GM19397 (cell line): Measurements from ENCODE around the gene SLC20A1.
"Not testable (repeated sequence)": the region's sequence is repeated elsewhere in the genome, so short reads cannot be mapped to it uniquely, and the experiment has no call there.

Experiments used
- ATAC-seq: cut with Tn5 transposase; IDR thresholded peaks from one replicate; pipeline ENCODE4 v1.9.1; 2021; ENCODE audit warnings: mild to moderate bottlenecking, moderate library complexity; ENCODE audit not compliant: unreplicated experiment

The SLC20A1 gene, protein sequence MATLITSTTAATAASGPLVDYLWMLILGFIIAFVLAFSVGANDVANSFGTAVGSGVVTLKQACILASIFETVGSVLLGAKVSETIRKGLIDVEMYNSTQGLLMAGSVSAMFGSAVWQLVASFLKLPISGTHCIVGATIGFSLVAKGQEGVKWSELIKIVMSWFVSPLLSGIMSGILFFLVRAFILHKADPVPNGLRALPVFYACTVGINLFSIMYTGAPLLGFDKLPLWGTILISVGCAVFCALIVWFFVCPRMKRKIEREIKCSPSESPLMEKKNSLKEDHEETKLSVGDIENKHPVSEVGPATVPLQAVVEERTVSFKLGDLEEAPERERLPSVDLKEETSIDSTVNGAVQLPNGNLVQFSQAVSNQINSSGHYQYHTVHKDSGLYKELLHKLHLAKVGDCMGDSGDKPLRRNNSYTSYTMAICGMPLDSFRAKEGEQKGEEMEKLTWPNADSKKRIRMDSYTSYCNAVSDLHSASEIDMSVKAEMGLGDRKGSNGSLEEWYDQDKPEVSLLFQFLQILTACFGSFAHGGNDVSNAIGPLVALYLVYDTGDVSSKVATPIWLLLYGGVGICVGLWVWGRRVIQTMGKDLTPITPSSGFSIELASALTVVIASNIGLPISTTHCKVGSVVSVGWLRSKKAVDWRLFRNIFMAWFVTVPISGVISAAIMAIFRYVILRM

DNA sequence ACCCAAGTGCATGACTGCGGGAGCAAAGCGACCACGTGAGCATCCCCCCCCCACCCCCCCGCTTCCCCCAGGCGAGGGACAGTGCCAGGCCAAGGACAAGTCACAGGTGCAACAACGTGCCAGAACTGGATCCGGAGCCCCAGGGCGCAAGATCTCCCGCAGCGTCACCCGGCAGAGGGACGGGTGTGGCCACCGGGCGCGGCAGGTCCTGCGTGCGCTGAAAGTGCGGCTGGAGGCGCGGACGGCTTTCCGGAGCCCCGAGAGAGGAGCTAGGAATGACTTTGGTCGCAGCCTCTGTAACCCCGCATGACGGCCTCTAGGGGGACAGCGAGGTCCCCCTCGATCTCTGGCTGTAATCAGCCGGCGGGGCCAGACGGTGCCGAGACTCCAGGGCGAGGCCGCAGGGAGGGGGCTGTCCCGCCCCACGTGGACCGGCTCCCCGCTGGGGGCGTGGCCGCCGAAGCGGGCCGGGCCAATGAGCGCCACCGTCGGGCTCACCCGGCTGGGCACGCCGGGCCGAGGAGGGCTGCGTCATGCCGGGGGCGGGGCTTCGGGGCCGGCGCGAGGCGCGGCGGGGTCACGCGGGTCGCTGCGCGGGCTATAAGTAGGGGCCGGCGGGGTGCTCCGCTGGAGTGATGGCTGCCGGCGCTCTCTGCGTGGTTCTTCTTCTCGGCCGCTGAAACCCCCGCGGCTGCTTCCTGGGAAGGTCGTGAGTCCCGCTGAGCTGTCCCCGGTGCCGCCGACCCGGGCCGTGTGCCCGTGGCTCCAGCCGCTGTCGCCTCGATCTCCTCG lies at the start of gene SLC20A1:
Gene SLC20A1, plus strand, starts transcription at position 630 of the 792 bp plus-strand sequence. CDS start 890 bp downstream, outside the sequence.
- ATAC-seq, result peak; percentile 93

GRCh38 chr2:112597537-112598322 lies 48.0 kb upstream of the SLC20A1 start:
- no peak for ATAC-seq

DNA sequence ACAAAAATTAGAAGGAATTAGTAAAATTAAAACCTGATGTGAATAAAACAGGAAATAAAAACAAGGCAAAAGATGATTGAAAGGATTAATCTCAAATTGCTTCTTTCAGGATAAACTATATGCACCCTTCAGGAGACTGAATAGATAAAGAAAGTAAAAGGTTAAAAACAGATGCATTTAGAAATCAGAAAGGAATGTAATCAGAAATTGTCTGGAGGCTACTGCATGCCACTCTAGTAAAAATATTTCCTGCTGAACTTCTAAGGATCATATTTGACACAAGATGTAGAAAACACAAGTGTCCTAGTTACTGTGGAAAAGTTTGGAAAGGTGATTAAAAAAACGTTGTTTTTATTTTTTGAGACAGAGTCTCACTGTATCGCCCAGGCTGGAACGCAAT lies 45.1 kb upstream of the SLC20A1 start:
- ATAC-seq, result no peak

- ATAC-seq, result no peak
Observed at GRCh38 chr2:112601754-112602153, 44.0 kb upstream of the SLC20A1 start.

DNA sequence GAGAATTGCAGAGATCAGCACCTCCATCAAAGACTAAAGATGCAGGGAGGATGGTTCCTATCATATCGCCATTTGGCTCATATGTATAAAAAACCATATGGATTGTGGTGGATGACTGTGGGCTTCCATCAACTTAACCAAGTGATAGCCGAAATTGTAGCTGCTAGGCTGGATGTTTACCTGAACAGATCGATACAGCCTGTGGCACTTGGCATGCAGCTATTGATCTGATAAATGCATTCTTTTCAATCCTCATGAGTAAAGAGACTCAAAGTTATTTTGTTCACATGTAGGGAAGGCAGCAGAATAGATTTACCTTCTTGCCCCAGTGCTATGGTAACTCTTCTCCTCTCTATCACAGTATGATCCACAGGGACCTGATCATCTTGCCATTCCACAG lies 42.8 kb upstream of the SLC20A1 start:
- no peak for ATAC-seq

DNA sequence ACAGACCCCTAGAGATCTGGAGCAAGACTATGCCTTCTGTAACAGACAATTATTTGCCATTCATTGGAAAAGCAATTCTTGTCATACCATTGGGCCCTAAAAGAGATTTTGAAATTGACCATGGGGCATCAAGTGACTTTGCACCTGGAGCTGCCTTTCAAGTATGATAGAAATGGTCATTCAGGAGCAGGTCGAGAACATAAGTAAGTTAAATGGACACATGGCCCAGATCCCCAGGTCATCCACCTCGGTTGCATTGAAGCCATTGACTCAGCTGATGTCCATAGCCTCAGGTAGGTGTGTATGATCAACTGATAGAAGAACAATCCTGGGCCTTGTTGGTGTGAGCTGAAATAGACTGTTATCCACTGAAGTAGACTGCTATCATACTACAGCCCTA lies 42.0 kb upstream of the SLC20A1 start:
- no peak for ATAC-seq

- ATAC-seq, result no peak
Observed at GRCh38 chr2:112604952-112605351, 40.8 kb upstream of the SLC20A1 start.

GRCh38 chr2:112605926-112606325 lies 39.8 kb upstream of the SLC20A1 start:
- no peak for ATAC-seq

- ATAC-seq, result no peak
Observed at GRCh38 chr2:112606547-112606946, 39.2 kb upstream of the SLC20A1 start.

DNA sequence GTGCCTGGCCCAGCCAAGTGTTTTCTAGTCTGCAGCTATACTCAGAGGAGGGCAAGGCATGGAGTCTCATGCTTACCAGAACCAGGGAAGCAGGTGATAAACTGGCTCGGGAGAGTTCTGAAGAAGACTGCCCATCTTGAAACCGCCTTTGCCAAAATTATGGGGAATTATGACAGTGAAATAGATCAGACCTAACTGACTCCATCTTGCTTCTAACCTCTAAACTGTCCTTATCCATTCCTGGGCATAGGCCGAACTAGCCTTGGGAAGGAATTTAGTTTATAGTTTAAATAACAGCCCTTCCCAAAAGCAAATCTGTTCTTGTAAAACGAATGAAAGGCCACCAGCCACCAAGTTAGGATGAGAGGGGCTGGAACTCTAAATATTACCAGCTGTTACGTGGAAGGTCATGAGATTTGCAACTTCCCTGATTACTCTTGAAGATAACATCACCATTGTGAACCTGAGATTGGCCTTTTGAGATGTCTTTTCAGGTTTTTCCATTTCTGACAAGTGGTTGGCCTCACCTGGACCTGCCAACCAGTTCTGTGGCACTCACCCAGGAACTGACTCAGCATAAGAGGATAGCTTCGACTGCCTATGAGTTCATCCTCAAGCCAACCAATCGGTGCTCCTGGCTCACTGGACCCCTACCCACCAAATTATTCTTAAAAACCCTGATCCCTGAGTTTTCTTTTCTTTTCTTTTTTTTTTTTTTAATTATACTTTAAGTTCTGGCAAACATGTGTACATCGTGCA lies 37.9 kb upstream of the SLC20A1 start:
- no peak for ATAC-seq

DNA sequence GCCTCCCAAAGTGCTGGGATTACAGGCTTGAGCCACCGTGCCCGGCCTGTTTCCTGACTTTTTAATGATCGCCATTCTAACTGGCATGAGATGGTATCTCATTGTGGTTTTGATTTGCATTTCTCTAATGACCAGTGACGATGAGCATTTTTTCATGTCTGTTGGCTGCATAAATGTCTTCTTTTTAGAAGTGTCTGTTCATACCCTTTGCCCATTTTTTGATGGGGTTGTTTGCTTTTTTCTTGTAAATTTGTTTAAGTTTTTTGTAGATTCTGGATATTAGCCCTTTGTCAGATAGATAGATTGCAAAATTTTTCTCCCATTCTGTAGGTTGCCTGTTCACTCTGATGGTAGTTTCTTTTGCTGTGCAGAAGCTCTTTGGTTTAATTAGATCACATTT lies 36.4 kb upstream of the SLC20A1 start:
- ATAC-seq, result not testable (repeated sequence)

- ATAC-seq, result not testable (repeated sequence)
Observed at GRCh38 chr2:112612283-112612682, 33.5 kb upstream of the SLC20A1 start.

GRCh38 chr2:112614201-112614840 lies 31.4 kb upstream of the SLC20A1 start:
- no peak for ATAC-seq

GRCh38 chr2:112615051-112615450 lies 30.7 kb upstream of the SLC20A1 start:
- ATAC-seq, result no peak

DNA sequence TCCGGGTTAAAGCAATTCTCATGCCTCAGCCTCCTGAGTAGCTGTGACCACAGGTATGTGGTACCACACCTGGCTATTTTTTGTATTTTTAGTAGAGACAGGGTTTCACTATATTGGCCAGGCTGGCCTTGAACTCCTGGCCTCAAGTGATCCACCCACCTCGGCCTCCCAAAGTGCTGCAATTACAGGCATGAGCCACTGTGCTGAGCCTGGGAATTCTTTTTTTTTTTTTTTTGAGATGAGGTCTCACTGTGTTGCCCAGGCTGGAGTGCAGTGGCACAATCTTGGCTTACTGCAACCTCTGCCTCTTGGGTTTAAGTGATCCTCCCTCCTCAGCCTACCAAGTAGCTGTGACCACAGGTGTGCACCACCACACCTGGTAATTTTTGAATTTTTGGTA lies 29.9 kb upstream of the SLC20A1 start:
- ATAC-seq, result not testable (repeated sequence)

DNA sequence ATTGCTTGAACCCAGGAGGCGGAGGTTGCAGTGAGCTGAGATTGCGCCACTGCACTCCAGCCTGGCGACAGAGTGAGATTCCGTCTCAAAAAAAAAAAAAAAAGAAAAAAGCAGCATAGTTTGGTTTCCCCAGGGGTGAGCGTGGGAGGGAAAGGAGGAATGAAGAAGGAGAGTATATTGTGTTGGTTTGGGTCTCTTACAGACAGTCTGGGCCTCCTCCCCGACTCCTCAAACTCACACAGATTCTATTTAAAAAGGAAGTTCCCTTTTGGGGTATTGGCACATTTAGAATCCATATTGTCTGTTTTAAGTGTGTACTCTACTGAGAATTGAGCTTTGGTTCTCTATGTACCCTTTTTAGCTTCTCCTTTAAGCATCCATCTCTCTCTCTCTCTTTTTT lies 27.4 kb upstream of the SLC20A1 start:
- no peak for ATAC-seq

DNA sequence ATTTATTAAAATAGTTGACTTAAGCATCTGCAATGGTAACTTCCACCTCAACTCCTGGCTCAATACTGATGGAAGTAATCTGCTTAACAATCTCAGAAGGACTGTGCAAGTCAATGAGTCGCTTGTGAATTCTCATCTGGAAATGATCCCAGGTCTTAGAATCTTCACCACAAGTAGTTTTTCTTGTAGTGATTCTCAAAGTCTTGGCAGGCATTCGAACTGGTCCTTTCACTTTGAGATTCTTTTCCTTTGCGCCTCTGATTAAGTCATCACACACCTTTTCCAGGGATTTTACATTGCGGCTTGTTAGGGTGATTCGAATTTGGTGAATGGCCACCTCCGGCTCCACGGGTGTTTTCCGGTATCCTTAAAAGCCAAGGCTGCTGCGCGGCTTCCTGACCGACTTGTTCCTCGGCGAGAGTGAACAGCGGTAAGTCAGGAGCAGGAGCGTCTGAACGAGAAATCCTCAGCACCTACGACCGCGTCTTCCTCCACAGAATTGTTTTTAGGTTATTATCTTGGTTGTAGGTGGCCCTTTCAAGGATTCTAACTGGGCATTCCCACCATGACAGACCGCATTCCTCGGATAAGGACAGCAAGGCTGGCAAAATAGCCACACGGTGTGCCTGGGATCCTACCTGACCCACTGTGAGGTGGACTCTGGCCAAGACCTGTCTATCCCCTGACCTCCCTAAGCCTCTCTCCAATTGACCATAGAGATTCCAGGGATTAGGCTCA lies 23.8 kb upstream of the SLC20A1 start:
- ATAC-seq, result no peak

- no peak for ATAC-seq
Observed at GRCh38 chr2:112622528-112622849, 23.2 kb upstream of the SLC20A1 start.
